ENCODE measurements around the gene UQCR10. TPM values are rescaled to one million over a fixed set of nuclear protein-coding genes. Genes with fewer than 3 reads are reported as not detected.

UQCR10 gene
- total RNA-seq, 1 donor from 2014 or later = 271 TPM

DNA sequence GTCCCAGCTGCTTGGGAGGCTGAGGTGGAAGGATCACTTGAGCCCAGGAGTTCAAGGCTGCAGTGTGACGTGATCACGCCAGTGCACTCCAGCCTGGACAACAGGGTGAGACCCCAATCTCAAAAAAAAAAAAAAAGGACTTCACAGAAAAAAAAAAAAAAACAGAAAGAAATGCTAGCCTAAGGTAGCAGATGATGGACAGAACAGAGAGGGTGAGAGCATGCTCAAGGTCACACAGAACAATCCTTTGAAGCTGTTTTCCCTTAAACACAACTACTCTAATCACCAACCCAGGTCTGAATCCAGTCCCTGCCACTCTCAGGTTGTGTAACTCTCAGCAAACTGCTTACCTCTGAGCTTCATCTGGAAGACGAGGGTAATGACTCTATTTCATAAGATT, 10.1 kb upstream of the UQCR10 start:
- DNase-seq (ENCODE audit: low spot score) = no peak
- intact Hi-C loops (cut with DNase I) = no loop called here

DNA sequence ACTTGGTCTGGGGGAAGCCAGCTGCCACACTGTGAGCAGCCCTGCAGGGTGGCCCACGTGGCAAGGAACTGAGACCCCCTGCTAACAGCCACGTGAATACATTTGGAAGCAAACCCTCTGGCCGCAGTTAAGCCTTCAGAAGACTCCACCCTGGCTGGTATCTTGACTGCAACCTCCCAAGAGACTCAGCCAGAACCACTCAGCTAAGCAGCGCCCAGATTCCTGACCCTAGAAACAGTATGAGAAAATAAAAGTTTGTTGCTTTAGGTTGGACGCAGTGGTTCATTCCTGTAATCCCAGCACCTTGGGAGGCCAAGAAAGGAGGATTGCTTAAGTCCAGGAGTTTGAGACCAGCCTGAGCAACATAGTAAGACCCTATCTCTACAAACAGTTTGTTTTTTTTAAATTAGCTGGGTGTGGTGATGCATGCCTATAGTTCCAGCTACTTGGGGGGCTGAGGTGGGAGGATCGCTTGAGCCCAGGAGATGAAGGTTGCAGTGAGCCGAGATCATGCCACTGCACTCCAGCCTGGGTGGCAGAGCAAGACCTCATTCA, 9.0 kb upstream of the UQCR10 start:
- intact Hi-C loops (cut with DNase I) = no loop called here
- no peak for DNase-seq (ENCODE audit: low spot score)

DNA sequence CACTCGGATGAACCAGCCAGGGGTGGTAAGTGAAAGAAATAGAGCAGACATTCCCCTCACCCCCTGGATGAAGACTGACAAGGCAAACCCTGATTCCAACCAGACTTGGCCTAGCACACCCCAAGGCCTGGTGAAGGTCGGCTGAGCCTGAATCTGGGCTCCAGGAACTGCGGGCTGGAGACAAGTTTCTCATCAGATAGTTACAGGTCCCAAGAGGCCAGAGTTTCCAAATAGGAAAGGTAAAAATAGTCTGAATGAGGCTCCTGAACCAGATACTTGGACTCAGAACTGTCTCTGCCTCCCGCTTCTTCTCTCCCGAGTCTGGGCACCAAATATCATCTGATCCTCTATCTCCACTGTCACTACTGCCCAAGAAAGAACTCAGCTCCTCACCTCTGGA, 8.2 kb upstream of the UQCR10 start:
- DNase-seq (ENCODE audit: low spot score) = no peak

DNA sequence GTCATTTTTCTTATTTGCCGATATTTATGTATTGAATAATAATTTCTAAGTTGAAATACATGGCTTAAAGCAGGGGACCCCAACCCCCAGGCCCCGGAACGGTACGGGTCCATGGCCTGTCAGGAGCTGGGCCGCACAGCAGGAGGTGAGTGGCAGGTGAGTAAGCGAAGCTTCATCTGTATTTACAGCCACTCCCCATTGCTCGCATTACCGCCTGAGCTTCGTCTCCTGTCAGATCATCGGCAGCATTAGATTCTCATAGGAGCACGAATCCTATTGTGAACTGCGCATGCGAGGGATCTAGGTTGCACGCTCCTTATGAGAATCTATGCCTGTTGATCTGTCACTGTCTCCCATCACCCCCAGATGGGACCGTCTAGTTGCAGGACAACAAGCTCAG, 4.9 kb upstream of the UQCR10 start:
- intact Hi-C loops (cut with DNase I) = no loop called here
- DNase-seq (ENCODE audit: low spot score) = no peak

More for the DNA sequence above, 8.2 kb upstream of the UQCR10 start:
- intact Hi-C loops (cut with DNase I) = no loop called here

DNA sequence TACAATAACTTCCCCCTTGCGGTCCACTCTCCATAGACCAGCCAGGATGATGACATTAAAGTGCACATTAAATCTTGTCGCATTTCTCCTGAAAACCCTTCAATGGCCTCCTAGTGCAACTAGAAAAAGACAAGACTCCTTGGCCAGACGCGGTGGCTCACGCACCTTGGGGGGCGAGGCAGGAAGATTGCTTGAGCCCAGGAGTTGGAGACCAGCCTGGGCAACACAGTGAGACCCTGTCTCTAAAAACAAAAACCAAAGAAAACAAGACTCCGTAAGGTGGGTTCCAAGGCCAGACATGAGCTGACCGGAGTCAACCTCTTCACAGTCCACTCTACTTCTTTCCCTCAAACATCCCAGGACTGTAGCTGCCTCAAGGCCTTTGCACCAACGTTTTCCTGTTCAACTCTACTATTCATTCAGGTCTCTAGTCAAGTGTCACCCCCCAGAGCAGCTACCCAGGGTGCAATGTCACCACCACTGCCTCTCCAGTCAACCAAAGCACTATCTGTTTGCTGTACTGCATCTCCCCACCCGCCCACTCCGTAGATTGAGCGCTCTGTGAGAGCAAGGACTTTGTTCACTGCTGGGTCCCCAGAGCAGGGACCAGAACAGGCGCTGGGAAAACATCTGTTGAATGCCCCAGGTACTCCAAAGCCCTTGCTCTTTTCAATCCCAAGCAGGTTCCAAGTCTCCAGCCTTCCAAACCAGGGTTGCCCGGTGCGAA, 1.1 kb upstream of the UQCR10 start:
- DNase-seq (ENCODE audit: low spot score) = no peak
- intact Hi-C loops (cut with DNase I) = loop anchor here (5.0 kb wide), 2 partner anchors 214 to 236 kb away; partner anchors contain the start of gene THOC5

DNA sequence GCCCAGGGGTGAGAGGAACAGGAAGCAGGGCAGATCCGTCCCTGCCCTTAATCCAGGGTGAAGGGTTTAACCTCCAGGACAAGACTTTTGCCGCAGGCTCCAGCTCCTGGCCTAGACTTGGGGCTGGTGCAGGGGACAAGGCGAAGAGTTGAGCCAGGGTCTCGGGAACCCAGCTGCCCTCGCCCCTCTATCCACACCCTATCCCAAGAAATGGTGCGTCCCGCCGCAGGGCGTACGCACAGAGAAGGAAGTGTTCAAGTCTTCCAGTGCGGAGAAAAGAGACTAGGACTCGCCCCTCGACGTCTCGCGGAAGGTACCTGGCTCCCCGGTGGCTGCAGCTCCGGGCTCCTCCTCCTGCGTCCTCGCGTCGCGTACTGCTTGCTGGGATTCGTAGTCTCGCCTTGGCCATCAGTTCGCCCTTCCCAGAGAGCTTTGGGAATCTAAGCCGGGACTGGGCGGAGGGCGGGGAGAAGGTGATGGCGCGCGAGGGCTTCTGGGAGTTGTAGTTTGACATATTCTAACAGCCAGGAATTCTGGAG, 468 bp upstream of the UQCR10 start, which contains the start of gene ZMAT5:
TSS of gene ZMAT5 (minus strand) at position 376 of the 539 bp plus-strand sequence. CDS start 18,463 bp downstream, outside the sequence.
- peak; percentile 98 for DNase-seq (ENCODE audit: low spot score)
- intact Hi-C loops (cut with DNase I) = loop anchor here (5.0 kb wide), 2 partner anchors 214 to 236 kb away; partner anchors contain the start of gene THOC5

DNA sequence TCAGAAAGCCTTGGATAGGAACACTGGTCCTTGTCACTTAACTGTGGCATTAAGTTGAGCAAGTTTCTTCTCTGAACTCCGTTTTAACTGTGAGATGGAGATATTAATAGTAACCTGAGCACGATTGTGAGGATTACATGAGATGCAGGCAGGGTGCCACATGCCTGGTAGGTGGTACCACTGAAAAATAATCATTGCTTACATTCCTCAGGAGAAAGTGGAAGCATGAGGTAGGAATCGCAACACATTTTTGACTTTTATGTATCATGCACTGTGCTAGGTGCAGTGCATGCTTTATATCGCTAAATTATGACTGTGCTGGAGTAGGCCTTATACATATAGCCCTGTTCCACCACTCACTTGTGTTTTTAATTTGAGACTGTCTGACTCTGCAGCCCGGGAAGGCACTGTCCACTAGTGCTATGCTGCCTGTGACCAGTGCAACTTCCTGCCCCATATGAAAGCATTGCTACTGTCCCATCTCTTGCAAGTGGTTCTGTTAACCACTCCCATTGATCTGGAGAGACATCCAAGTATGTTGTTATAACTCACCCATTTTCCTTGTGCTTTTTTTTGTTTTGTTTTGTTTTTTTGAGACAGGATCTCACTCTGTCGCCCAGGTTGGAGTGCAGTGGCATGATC, 1.0 kb downstream of the UQCR10 start:
- intact Hi-C loops (cut with DNase I) = loop anchor here (5.0 kb wide), 2 partner anchors 216 to 234 kb away; partner anchors contain the start of gene THOC5
- no peak for DNase-seq (ENCODE audit: low spot score)

DNA sequence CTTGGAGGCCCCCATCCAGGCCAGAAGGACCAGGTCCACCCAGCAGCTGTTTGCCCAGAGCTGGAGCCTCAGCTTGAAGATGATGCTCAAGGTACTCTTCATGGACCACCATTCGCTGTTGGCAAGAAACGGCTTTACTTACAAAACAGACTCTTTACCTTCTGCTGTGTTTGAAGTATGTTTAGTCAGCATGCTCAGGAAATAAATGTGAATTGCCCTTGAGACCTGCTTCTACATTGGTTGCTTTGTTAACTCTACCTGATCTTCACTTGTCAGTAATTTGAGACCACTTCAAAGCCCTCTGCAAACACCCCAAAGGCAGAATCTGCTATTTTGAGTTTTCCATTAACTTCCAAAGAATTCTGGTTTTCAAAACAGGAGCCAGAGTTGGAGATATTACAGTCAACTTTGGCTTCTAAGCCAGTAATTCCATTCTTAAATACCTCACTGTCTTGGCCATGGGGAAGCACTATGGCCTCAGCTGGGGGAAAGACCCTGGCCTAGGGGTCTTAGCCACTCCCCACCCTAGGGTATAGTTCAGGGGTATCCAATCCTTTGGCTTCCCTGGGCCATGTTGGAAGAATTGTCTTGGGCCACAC, 2.7 kb downstream of the UQCR10 start:
- intact Hi-C loops (cut with DNase I) = loop anchor here (5.0 kb wide), 2 partner anchors 218 to 232 kb away; partner anchors contain the start of gene THOC5
- DNase-seq (ENCODE audit: low spot score) = no peak

DNA sequence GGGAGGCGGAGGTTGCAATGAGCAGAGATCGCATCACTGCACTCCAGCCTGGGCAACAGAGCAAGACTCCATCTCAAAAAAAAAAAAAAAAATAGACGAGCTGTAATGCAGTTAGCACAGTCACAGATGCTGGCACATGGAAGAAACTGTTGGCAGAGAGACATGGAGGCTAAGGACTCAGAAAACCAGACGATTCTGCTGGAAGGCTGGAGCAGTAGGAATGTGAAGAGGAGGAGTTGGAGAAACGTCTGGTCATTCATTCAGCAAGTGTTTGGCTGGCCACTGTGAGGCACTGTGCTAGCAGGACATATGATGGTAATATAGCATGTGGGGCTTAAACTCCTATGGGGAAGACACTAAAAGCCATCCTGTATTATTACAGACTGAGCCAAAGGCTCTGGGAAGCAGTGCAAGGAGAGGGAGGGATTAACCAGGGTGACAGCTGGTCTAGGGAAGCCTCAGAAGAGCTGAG, 5.0 kb downstream of the UQCR10 start:
- DNase-seq (ENCODE audit: low spot score) = no peak
- intact Hi-C loops (cut with DNase I) = no loop called here

DNA sequence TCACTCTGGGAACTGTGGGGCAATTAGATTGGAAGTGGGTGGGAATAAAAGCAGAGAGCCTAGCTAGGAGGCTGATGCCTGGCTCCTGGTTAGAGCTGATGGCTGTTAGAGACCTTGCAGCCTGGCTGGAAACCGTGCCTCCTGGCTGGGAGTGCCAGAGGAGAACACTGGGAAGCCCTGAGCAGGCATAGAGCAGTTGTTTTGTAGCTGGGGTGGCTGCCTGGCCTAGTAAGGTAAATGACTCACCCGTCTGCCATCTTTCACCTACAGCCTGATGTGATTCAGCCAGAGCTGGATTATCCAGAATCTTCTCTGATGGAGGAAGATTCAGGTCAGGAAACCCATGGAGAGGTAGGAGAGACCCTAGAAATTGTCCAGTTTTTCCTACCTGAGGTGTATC, 6.1 kb downstream of the UQCR10 start:
- intact Hi-C loops (cut with DNase I) = no loop called here
- no peak for DNase-seq (ENCODE audit: low spot score)

DNA sequence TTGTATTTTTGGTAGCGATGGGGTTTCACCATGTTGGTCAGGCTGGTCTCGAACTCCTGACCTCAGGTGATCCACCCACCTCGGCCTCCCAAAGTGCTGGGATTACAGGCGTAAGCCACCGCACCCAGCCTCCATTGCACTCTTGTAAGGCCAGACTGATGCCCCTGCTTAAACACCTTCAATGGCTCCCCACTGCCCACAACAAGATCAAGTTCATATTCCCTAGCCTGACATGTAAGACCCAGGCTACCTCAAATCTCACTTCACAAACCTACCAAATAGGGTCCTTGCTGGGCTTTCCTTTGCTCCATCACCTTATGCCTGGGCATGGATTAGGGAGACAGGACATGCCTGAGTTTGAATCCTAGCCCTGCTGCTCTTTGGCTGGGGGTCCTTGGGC, 13.1 kb downstream of the UQCR10 start:
- intact Hi-C loops (cut with DNase I) = loop anchor here (2.0 kb wide), 1 partner anchor 53 kb away; no protein-coding TSS in a partner anchor
- no peak for DNase-seq (ENCODE audit: low spot score)

DNA sequence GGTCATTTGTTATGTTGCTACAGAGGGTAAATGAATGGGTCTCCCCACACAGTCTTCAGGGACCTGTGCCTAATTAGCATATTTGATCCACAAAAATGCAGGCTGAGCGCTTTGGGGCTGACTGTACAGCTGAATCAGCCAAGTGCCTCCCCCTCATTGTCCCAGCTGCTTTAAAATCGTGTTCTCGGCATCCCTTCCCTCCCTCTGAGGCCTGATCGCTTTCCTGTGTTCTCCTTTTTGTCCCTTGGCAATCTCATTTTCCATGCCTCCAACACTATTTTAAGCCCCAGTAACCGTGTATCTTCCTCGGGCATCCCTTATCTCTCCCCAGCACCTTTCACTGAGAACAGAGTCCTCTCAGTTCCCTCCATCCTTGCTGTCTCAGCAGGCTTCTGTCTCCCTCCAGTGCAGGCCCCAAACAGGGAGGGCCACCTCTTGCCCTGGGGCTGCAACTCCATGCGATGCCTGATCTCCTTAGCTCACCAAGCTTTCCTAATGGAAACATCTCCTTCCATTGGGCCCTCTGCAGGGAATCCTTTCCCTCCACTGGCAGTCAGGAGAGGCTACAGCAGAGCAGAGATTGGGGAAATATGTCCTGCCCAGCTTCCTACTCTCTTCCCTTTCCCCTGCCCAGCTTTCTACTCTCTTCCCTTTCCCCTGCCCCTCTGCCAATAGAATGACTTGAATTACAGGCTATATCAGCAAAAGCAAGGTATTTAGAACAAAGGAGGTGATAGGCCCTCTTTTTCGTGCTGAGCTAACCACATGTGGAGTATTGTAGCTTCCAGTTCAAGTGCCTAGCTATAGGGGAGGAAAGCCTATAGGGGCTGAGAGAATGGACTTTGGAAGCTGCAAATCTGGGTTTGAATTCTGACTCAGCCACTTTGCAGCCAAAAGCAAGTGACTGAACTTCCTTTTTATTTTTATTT, 13.8 kb downstream of the UQCR10 start:
- DNase-seq (ENCODE audit: low spot score) = no peak
- intact Hi-C loops (cut with DNase I) = loop anchor here (2.0 kb wide), 1 partner anchor 52 kb away; no protein-coding TSS in a partner anchor

DNA sequence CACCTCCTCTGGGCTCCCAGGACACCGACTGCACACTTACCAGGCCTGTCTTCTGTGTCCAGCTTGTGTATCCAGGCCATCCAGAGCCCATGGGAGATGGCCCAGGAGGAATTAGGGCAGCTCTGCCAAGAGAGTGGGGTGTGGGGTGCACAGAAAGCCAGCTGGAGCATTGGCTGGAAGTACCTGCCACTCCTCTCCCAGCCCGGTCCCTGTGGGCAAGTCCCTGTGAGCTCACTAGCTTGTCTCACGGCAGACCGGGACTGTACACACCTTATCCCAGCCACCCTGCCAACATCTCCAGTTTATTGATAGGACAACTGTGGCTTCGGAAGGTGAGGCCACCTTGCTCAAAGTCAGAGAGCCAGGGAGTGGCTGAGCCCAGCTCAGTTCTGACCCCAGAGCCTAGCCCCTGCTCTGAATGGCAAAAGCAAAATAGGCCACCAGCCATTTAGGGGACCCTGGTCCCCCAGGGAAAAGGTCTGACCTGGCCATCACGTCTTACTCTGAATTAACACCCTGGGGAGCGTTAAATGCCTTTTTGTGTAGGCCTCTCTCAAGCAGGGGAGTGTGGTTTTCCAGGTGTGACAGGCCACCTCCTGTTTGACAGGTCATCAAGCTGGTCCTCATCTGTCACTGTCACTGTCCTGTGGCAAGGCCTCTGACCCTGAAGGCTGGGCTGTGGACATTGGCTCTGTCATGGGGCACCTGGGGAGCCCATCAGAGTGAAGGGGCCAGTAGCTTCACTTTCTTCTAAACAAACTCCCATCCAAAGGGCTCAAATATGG, 15.1 kb downstream of the UQCR10 start:
- intact Hi-C loops (cut with DNase I) = loop anchor here (1.0 to 2.0 kb wide), 2 partner anchors 17 to 39 kb away; no protein-coding TSS in a partner anchor
- peak; percentile 81 for DNase-seq (ENCODE audit: low spot score)

DNA sequence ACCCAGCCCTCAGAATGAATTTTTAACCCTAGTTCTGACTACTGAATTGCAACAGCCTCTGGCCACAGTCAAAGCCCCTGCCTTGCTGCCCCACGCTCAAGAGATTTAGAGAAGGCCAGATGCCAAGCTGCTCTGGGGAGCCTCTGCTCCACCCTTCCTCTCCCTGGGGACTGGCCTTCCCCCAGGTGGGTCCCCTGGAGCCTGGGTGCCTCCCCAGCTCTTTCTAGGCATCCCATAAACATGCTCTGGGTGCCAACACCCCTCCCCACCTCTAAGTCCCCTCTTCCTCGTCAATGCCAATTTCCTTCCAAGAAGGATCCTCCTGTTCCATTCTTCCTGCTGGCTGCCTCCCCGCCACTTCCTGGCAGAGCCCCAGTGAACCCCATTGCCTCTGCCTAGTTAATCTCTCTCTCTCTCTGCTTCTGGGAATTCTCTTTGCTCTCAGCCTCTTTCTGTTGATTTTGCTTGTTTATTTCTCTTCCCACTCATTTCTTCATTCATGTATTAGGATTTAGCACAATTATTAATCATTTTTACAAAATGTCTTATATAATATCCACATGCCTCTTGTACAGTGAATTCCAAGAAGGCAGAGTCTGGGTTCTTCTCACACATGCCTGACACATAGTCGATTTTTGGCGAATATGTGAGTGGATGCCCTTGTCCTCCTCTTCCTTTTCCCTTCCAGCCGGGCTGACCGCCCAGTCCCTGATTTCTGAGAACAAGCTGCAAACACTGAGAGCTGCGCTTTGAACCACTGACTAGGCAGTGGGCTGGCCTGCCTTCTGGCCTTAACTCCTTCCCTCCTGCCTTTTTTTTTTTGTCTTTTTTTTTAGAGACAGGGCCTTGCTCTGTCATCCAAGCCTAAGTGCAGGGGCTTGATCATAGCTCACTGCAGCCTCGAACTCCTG, 17.5 kb downstream of the UQCR10 start:
- intact Hi-C loops (cut with DNase I) = no loop called here
- no peak for DNase-seq (ENCODE audit: low spot score)

DNA sequence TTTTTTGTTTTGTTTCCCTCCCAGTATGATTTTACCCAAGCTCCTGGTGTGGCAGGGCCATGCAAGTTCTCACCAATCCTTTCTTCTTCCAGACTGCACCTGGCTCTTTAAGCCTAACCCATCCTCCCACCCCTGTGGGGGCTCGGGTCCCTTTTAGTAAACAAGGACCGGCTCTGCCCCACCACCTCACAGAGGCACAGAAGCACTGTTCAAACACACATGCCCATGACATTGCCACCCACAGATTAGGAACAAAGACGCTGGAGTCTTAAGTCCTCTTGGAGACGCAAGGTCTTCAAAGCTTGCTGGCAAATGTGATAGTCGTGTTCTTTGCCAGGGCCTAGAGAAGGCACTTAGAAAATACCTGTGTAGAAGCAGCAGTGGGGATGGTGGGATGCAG, 18.9 kb downstream of the UQCR10 start:
- intact Hi-C loops (cut with DNase I) = no loop called here
- DNase-seq (ENCODE audit: low spot score) = no peak

DNA sequence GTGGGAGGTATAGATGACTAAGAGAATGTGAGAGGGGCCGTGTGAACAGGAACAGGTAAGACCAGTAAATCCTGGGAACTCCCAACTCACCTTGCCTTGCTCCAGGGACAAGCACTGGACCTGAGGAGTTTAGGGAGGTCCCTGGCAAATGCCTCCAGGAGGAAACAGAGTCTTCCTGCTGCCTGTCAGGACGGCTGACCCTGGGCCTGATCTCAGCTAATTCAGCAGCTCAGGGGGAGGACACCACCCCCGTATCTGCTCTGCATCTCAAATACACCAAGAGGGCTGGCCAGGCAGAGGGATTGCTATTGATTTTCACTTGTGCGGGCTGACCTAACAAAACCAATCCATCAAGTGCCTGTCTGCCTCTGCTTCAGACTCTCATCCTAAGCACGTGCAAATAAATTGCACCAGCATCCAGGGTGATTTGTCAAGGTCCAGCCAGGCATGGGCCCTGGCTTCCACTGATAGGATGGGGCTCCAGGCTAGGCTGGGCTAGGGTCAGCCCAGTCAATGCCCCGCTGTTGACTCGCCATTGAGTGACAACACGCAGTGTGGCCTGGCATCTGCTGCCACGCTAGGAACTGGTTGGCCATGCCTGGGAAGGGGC, 20.3 kb downstream of the UQCR10 start:
- intact Hi-C loops (cut with DNase I) = no loop called here
- DNase-seq (ENCODE audit: low spot score) = no peak

All from cardiac septum (tissue), 1 donor.